GM18873 (cell line): Measurements from ENCODE around the gene HYAL1.
"Not testable (repeated sequence)": the region's sequence is repeated elsewhere in the genome, so short reads cannot be mapped to it uniquely, and the experiment has no call there.

Experiments
- ATAC-seq: cut with Tn5 transposase; IDR thresholded peaks from one replicate; pipeline ENCODE4 v1.9.1; 2021; ENCODE audit warnings: mild to moderate bottlenecking, moderate library complexity, moderate number of reproducible peaks; ENCODE audit not compliant: unreplicated experiment, low FRiP score

Gene HYAL1

GRCh38 chr3:50264383-50264963, 38.9 kb downstream of the HYAL1 start:
- ATAC-seq = no peak

GRCh38 chr3:50263478-50264382, 39.6 kb downstream of the HYAL1 start:
- ATAC-seq = no peak

GRCh38 chr3:50262778-50263177, 40.6 kb downstream of the HYAL1 start:
- ATAC-seq = no peak

GRCh38 chr3:50262200-50262599, 41.2 kb downstream of the HYAL1 start:
- ATAC-seq = not testable (repeated sequence)

GRCh38 chr3:50261505-50261904, 41.9 kb downstream of the HYAL1 start:
- ATAC-seq = no peak

GRCh38 chr3:50260942-50261441, 42.4 kb downstream of the HYAL1 start:
- no peak for ATAC-seq

- ATAC-seq = peak; percentile 68
These were observed 43.1 kb downstream of the HYAL1 start for GRCh38 chr3:50260027-50260941.

- ATAC-seq = peak; percentile 19
These were observed 43.8 kb downstream of the HYAL1 start for GRCh38 chr3:50259432-50260026.

GRCh38 chr3:50258979-50259378, 44.4 kb downstream of the HYAL1 start:
- ATAC-seq = no peak

GRCh38 chr3:50258029-50258680, 45.2 kb downstream of the HYAL1 start:
- ATAC-seq = no peak

GRCh38 chr3:50256978-50257890, 46.1 kb downstream of the HYAL1 start:
- ATAC-seq = no peak

GRCh38 chr3:50255251-50255615, 48.1 kb downstream of the HYAL1 start:
- no peak for ATAC-seq

- ATAC-seq = no peak
These were observed 48.7 kb downstream of the HYAL1 start for GRCh38 chr3:50254577-50255250.

- ATAC-seq = no peak
These were observed 52.2 kb downstream of the HYAL1 start for GRCh38 chr3:50251220-50251619.

- no peak for ATAC-seq
These were observed 52.9 kb downstream of the HYAL1 start for GRCh38 chr3:50250514-50250913.
